Sigmoid colon (tissue), 7 donors: ENCODE measurements around the gene KIF13A. TPM values are rescaled to one million over a fixed set of nuclear protein-coding genes. Genes with fewer than 3 reads are reported as not detected.

Experiments used
- DNase-seq: peaks from one replicate; pipeline ENCODE4 v3.0.0-alpha.2; 2019
- H3K27ac ChIP-seq, 4 donors: fragments of 200-600 bp; sonication (generic); one replicate each; pipeline ENCODE4 v1.5.1; 2016 to 2019; ENCODE audit warnings: mild to moderate bottlenecking in 1 of 4
- H3K27me3 ChIP-seq, 3 donors: fragments of 200-600 bp; sonication (generic); one replicate each; pipeline ENCODE4 v1.5.1; 2019; ENCODE audit warnings: mild to moderate bottlenecking in 1 of 3
- H3K36me3 ChIP-seq, 4 donors: fragments of 200-600 bp; sonication (generic); one replicate each; pipeline ENCODE4 v1.5.1; 2016 to 2019
- H3K4me1 ChIP-seq, 4 donors: fragments of 200-600 bp; sonication (generic); one replicate each; pipeline ENCODE4 v1.5.1; 2017 to 2019
- H3K4me3 ChIP-seq, 4 donors: fragments of 200-600 bp; sonication (generic); one replicate each; pipeline ENCODE4 v1.5.1; 2017 to 2019; ENCODE audit warnings: mild to moderate bottlenecking in 2 of 4, moderate library complexity in 1 of 4
- H3K9me3 ChIP-seq, 4 donors: fragments of 200-600 bp in 3 of 4; sonication (generic) in 3 of 4; one replicate each; pipeline versions ENCODE4 v1.5.1 to v1.6.1; 2013 to 2019
- EP300 ChIP-seq, 4 donors: sonication (generic); formaldehyde crosslinking; IDR thresholded peaks; one replicate each; pipeline ENCODE4 v1.6.1; 2017; ENCODE audit warnings: antibody characterized with exemption in 4 of 4
- POLR2A ChIP-seq, 2 donors: fragments of 450-650 bp; IDR thresholded peaks; one replicate each; pipeline ENCODE4 v1.6.1; 2016; ENCODE audit warnings: antibody characterized with exemption in 2 of 2, mild to moderate bottlenecking in 2 of 2, moderate library complexity in 2 of 2
- POLR2AphosphoS5 ChIP-seq, 4 donors: sonication (generic); formaldehyde crosslinking; IDR thresholded peaks; one replicate each; pipeline ENCODE4 v1.6.1; 2017; ENCODE audit warnings: antibody characterized with exemption in 4 of 4
- WGBS, 2 donors: extraction: QIAGEN DNeasy Blood & Tissue Kit; methylation state at CpG; one replicate each; pipeline ENCODE4 v1.1.7; 2013; 5-methylcytosine and 5-hydroxymethylcytosine counted together
- intact Hi-C: fragments of 100-400 bp; cut with DNase I; formaldehyde crosslinking; loops from one replicate; pipeline ENCODE4 v1.15.1; 2023
- polyA plus RNA-seq, 3 donors: library from polyadenylated mRNA; stranded (reverse); fragments of 200-250 nt; gene quantifications; one replicate each; pipeline ENCODE4 v1.2.3, GENCODE V29; 2013
- total RNA-seq, 4 donors: library from RNA; depleted of rRNA; stranded (reverse); fragments of >200 nt; gene quantifications; one replicate each; pipeline ENCODE4 v1.1.0, GENCODE V29; 2016
- TF ChIP-seq, protein P1 (sequence below), 4 experiments: fragments of 450-650 bp in 3 of 4; fragments of 200-600 bp in 1 of 4; IDR thresholded peaks; one replicate each; pipeline ENCODE4 v1.5.1; 2016 to 2019; ENCODE audit warnings: antibody characterized with exemption in 4 of 4, mild to moderate bottlenecking in 3 of 4, moderate library complexity in 2 of 4
- donor health status: healthy with polysubstance abuse.
- donor health status: Bipolar disorder and iron deficiency.
- donor health status: healthy.

Gene KIF13A
- total and polyA plus RNA-seq, 7 donors = 18.5 to 73.8 (median 55.3) TPM

DNA sequence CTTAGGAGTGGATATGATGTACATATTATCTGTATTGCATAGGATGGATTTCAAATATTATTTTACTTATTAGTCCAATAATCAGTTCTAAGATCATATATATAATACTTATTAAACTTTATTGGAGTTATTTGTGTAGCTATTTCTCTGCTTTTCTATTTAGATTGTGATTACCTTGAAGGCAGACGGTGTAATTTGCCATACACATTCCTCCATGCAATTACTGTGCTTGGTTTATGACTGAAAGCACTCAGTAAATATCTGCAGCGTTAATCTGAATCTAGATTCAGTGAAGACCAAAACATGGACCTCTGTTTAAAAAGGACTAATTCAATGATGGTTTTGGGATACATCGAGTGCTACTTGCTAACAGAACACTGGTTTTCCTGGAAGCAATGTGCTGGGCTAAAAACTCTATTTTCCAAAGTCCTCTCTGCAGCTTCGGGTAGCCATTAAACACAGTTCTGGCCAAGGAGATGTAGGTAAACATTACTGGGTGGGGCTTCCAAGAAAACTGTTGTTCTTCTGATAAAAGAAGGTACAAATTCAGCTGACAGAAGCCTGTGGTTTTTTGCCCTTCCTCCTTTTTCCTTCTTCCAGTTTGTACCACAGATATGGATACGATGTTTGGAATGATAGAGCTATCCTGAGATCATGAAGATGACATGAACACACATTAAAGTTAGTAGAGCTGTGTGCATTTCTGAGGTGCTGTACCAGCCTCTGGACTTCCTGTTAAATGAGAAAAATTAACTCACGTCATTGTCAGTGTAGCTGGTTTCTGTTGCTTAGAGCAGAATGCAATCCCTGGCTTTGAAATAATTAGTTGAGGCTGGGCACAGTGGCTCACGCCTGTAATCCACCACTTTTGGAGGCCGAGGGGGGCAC lies 144.3 kb downstream of the KIF13A start:
- WGBS, 2 donors = 24 to 70% methylated on average over 8 of the region's 8 CpGs

DNA sequence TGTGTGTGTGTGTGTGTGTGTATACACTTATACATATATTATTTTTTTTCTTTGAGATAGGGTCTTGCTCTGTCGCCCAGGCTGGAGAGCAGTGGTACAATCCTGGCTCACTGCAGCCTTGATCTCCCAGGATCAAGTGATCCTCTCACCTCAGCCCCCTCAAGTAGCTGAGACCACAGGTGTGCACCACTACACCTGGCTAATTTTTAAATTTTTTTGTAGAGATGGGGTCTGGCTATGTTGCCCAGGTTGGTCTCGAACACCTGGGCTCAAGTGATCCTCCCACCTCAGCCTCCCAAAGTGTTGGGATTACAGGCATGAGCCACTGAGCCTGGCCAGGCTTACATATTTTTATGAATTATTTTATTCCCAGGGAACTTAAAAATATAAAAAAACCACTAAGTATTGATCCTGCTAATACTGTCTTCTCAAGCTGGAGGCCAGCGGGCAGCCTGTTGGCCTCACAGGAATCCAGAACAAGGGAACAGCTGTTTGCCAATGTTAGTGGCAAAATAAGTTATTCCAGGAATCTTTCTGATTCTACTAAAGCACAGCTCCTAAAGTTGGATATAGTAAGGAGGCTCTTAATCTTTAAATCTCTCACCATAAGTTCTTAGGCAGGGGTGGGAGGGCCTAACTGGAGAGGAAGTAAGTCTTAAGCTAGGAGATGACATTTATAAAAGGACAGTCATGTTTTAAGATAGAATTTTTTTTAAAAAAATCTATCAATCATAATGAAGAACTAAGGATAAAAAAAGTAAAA lies 145.2 kb downstream of the KIF13A start:
- intact Hi-C loops = no loop called here
- H3K4me3 ChIP-seq = no peak overlapping the region
- TF ChIP-seq POLR2AphosphoS5 (IDR thresholded peaks at IDR 0.05) (no peak), POLR2A (IDR thresholded peaks at IDR 0.05) (no peak), EP300 (IDR thresholded peaks at IDR 0.05) (no peak)
- TF ChIP-seq, protein P1, sequence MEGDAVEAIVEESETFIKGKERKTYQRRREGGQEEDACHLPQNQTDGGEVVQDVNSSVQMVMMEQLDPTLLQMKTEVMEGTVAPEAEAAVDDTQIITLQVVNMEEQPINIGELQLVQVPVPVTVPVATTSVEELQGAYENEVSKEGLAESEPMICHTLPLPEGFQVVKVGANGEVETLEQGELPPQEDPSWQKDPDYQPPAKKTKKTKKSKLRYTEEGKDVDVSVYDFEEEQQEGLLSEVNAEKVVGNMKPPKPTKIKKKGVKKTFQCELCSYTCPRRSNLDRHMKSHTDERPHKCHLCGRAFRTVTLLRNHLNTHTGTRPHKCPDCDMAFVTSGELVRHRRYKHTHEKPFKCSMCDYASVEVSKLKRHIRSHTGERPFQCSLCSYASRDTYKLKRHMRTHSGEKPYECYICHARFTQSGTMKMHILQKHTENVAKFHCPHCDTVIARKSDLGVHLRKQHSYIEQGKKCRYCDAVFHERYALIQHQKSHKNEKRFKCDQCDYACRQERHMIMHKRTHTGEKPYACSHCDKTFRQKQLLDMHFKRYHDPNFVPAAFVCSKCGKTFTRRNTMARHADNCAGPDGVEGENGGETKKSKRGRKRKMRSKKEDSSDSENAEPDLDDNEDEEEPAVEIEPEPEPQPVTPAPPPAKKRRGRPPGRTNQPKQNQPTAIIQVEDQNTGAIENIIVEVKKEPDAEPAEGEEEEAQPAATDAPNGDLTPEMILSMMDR (IDR thresholded peaks at IDR 0.05) = no peak
- no peaks in the 10 kb centered on the region for H3K9me3 ChIP-seq
- H3K27me3 ChIP-seq = no peaks in the 10 kb centered on the region
- H3K4me1 ChIP-seq = no peaks in the 10 kb centered on the region
- peaks cover 0 to 21% (median 1%) of the 10 kb centered on the region in 4 donors for H3K36me3 ChIP-seq
- no peak overlapping the region for H3K27ac ChIP-seq
- DNase-seq = no peak
- WGBS, 2 donors = 93 to 95% methylated on average over 3 of the region's 3 CpGs

More for the DNA sequence above, 144.3 kb downstream of the KIF13A start:
- DNase-seq = no peak
- no peak for TF ChIP-seq EP300 (IDR thresholded peaks at IDR 0.05)
- TF ChIP-seq, protein P1 (IDR thresholded peaks at IDR 0.05) = no peak
- no peak for TF ChIP-seq POLR2A (IDR thresholded peaks at IDR 0.05)
- TF ChIP-seq POLR2AphosphoS5 (IDR thresholded peaks at IDR 0.05) = no peak
- no peaks in the 10 kb centered on the region for H3K9me3 ChIP-seq
- H3K27me3 ChIP-seq = no peaks in the 10 kb centered on the region
- no peak overlapping the region for H3K27ac ChIP-seq
- no peak overlapping the region for H3K4me3 ChIP-seq
- peaks cover 0 to 18% (median 0%) of the 10 kb centered on the region in 4 donors for H3K36me3 ChIP-seq
- no peaks in the 10 kb centered on the region for H3K4me1 ChIP-seq
- intact Hi-C loops = no loop called here

DNA sequence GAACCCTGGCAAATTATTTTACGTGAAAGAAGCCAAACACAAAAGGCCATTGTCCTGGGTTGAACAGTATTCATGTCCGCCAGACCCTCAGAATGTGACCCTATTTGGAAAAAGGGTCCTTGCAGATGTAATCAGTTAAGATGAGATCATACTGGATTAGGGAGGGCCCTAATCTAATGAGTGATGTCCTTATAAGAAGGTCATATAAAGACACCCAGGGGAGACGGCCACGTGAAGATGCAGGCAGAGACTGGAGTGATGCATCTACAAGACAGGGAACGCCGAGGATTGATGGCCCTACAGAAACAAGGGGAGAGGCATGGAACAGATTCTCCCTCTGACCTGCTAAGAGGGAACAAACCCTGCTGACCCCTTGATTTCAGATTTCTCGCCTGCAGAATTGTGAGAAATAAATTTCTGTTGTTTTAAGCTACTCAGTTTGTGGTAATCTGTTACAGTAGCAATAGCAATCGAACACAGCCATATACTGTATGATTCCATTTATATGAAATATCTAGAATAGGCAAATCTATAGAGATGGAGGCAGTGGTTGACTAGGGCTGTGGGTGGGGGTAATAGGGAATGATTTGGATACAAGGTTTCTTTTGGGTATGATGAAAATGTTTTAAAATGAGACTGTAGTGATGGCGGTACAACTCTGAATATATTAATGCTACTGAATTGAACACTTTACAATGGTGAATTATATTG lies 147.8 kb downstream of the KIF13A start:
- H3K27me3 ChIP-seq = no peaks in the 10 kb centered on the region
- H3K4me3 ChIP-seq = no peak overlapping the region
- TF ChIP-seq POLR2A (IDR thresholded peaks at IDR 0.05) (no peak), POLR2AphosphoS5 (IDR thresholded peaks at IDR 0.05) (no peak), EP300 (IDR thresholded peaks at IDR 0.05) (no peak)
- TF ChIP-seq, protein P1 (IDR thresholded peaks at IDR 0.05) = no peak
- intact Hi-C loops = no loop called here
- WGBS, 2 donors = 94 to 97% methylated on average over 9 of the region's 9 CpGs
- H3K4me1 ChIP-seq = no peaks in the 10 kb centered on the region
- no peaks in the 10 kb centered on the region for H3K9me3 ChIP-seq
- no peak for DNase-seq
- H3K27ac ChIP-seq = no peak overlapping the region
- peaks cover 7 to 35% (median 9%) of the 10 kb centered on the region in 4 donors for H3K36me3 ChIP-seq

DNA sequence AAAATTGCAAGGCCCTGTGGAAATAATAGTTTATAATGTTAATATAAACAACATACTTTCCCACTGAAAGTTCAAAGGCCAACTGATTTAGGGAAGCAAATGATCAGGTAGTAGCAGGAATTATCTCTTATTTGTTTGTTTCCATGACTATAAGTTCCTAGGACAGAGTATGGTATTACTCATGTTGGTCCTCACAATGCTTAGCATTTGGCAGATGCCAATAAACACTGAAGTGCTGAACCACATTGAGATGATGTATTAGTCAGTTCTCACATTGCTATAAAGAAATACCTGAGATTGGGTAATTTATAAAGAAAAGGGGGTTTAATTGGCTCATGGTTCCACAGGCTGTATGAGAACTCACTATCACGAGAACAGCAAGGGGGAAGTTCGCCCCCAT lies 151.1 kb downstream of the KIF13A start:
- Histone ChIP-seq H3K36me3 (peaks cover 7 to 50% (median 11%) of the 10 kb centered on the region in 4 donors), H3K27me3 (no peaks in the 10 kb centered on the region), H3K4me1 (peaks cover 0 to 4% (median 0%) of the 10 kb centered on the region in 4 donors), H3K9me3 (no peaks in the 10 kb centered on the region), H3K27ac (no peak overlapping the region), H3K4me3 (no peak overlapping the region)
- TF ChIP-seq, protein P1 (IDR thresholded peaks at IDR 0.05) = no peak
- TF ChIP-seq POLR2AphosphoS5 (IDR thresholded peaks at IDR 0.05) = no peak
- no peak for TF ChIP-seq POLR2A (IDR thresholded peaks at IDR 0.05)
- no peak for TF ChIP-seq EP300 (IDR thresholded peaks at IDR 0.05)
- WGBS, 2 donors = 88 to 91% methylated on average over 2 of the region's 2 CpGs
- intact Hi-C loops = no loop called here
- no peak for DNase-seq
